K562 (cell line): Measurements from ENCODE around the gene MIDN. TPM values are rescaled to one million over a fixed set of nuclear protein-coding genes. Genes with fewer than 3 reads are reported as not detected.

Experiments
- ADNP ChIP-seq: fragments of 200-800 bp; sonication (Bioruptor generic); IDR thresholded peaks from 2 replicates; pipeline ENCODE4 v1.6.1; 2016; ENCODE audit warnings: missing genetic modification characterization, missing compliant biosample characterization
- FOXA3 ChIP-seq, 2 experiments: fragments of 450-650 bp in 1 of 2; sonication (generic) in 1 of 2; formaldehyde crosslinking; IDR thresholded peaks in 1 of 2; conservative IDR thresholded peaks in 1 of 2; 2 replicates each; pipeline versions ENCODE4 v1.4.0 to v1.8.0; 2020 to 2022; ENCODE audit warnings: mild to moderate bottlenecking in 2 of 2, missing genetic modification reagents in 1 of 2
- GABPB2 ChIP-seq: fragments of 250-450 bp; sonication (Bioruptor Pico); conservative IDR thresholded peaks from 2 replicates; pipeline ENCODE4 v1.5.1; 2021; ENCODE audit warnings: mild to moderate bottlenecking
- KDM4B ChIP-seq, 2 experiments: fragments of 450-650 bp in 1 of 2; sonication (generic) in 1 of 2; IDR thresholded peaks; 2 replicates each; pipeline ENCODE4 v1.6.1; 2016 to 2017; ENCODE audit warnings: borderline replicate concordance in 2 of 2, antibody characterized with exemption in 1 of 2, low read depth in 1 of 2, mild to moderate bottlenecking in 1 of 2
- MBD2 ChIP-seq: sonication (generic); IDR thresholded peaks from 2 replicates; pipeline ENCODE4 v1.6.1; 2016; ENCODE audit warnings: low read depth, borderline replicate concordance
- MTF1 ChIP-seq: fragments of 250-450 bp; sonication (Bioruptor Pico); IDR thresholded peaks from 2 replicates; pipeline ENCODE4 v1.9.0; 2021; ENCODE audit warnings: moderate library complexity, mild to moderate bottlenecking, inconsistent platforms, borderline replicate concordance
- MYBL2 ChIP-seq, 2 experiments: fragments of 450-650 bp in 1 of 2; sonication (generic) in 1 of 2; formaldehyde crosslinking in 1 of 2; IDR thresholded peaks; 2 replicates each; pipeline versions ENCODE4 v1.6.1 to v1.8.1; 2017 to 2022; ENCODE audit warnings: borderline replicate concordance in 1 of 2, inconsistent platforms in 1 of 2, low read depth in 1 of 2, mild to moderate bottlenecking in 1 of 2, missing genetic modification reagents in 1 of 2, moderate library complexity in 1 of 2
- RBM22 ChIP-seq: fragments of 200-400 bp; formaldehyde crosslinking; IDR thresholded peaks from 2 replicates; pipeline ENCODE4 v1.6.1; 2018; ENCODE audit warnings: low read length, low read depth; ENCODE audit not compliant: poor library complexity, severe bottlenecking
- ZNF589 ChIP-seq: fragments of 200-800 bp; sonication (Bioruptor generic); IDR thresholded peaks from 2 replicates; pipeline ENCODE4 v1.6.1; 2016; ENCODE audit warnings: low read depth, missing genetic modification characterization, missing compliant biosample characterization
- polyA plus RNA-seq, 8 experiments: library from polyadenylated mRNA; depleted of rRNA in 4 of 8; stranded (reverse) in 5 of 8; unstranded in 3 of 8; fragments of >200 nt; fragmentation: Nextera tagmentation in 2 of 8; fragmentation: Illumina TruSeq in 1 of 8; extraction: Ambion mirVana in 2 of 8; extraction: Trizol in 1 of 8; gene quantifications; 2 replicates each; pipeline versions ENCODE4 v1.2.1 to v1.2.3, GENCODE V29; 2011 to 2014; ENCODE audit warnings: inconsistent platforms in 1 of 8, missing spikeins in 1 of 8
- total RNA-seq, 7 experiments: library from RNA; depleted of rRNA in 6 of 7; stranded (reverse); fragments of >200 nt in 6 of 7; fragmentation: Illumina TruSeq in 2 of 7; extraction: Trizol in 2 of 7; gene quantifications; 2 replicates each; pipeline versions ENCODE4 v1.2.1 to v1.2.3, GENCODE V29; 2011 to 2021; ENCODE audit warnings: low replicate concordance in 1 of 7
- TF ChIP-seq, protein P1 (sequence below), 2 experiments: IDR thresholded peaks; 2 replicates each; pipeline ENCODE4 v1.6.1; 2011; ENCODE audit warnings: borderline replicate concordance in 1 of 2, control low read depth in 1 of 2, low read depth in 1 of 2, low read length in 1 of 2, mild to moderate bottlenecking in 1 of 2, mixed read lengths in 1 of 2, moderate library complexity in 1 of 2; ENCODE audit not compliant: insufficient read depth in 1 of 2, insufficient read length in 1 of 2, poor library complexity in 1 of 2, severe bottlenecking in 1 of 2; ENCODE audit errors: extremely low read depth in 1 of 2
- TF ChIP-seq, protein P2 (sequence below): fragments of 250-450 bp; sonication (Bioruptor Pico); IDR thresholded peaks from 2 replicates; pipeline ENCODE4 v1.5.0; 2021; ENCODE audit warnings: mild to moderate bottlenecking, moderate library complexity
- TF ChIP-seq, protein P3 (sequence below), 3 experiments: fragments of 200-800 bp in 1 of 3; sonication (Bioruptor generic) in 1 of 3; sonication (generic) in 1 of 3; formaldehyde crosslinking in 1 of 3; IDR thresholded peaks; 2 replicates each; pipeline versions ENCODE4 v1.6.1 to v1.8.0; 2016 to 2022; ENCODE audit warnings: mild to moderate bottlenecking in 2 of 3, missing compliant biosample characterization in 2 of 3, missing genetic modification characterization in 2 of 3, missing genetic modification reagents in 1 of 3
- TF ChIP-seq, protein P4 (sequence below): fragments of 250-450 bp; sonication (Bioruptor Pico); IDR thresholded peaks from 2 replicates; pipeline ENCODE4 v1.5.1; 2021; ENCODE audit warnings: mild to moderate bottlenecking
- TF ChIP-seq, protein P5 (sequence below): fragments of 250-450 bp; sonication (Bioruptor Pico); IDR thresholded peaks from 2 replicates; pipeline ENCODE4 v1.4.0; 2020; ENCODE audit warnings: borderline replicate concordance
- TF ChIP-seq, protein P6 (sequence below): fragments of 450-650 bp; formaldehyde crosslinking; IDR thresholded peaks from 2 replicates; pipeline ENCODE4 v1.4.0; 2020; ENCODE audit warnings: mild to moderate bottlenecking

The MIDN gene
- total and polyA plus RNA-seq, 9 of the 15 experiments (the other 6 are each of a cell fraction or from before 2014, with no cell fraction given), result 0.17 to 120 (median 10.1) TPM

DNA sequence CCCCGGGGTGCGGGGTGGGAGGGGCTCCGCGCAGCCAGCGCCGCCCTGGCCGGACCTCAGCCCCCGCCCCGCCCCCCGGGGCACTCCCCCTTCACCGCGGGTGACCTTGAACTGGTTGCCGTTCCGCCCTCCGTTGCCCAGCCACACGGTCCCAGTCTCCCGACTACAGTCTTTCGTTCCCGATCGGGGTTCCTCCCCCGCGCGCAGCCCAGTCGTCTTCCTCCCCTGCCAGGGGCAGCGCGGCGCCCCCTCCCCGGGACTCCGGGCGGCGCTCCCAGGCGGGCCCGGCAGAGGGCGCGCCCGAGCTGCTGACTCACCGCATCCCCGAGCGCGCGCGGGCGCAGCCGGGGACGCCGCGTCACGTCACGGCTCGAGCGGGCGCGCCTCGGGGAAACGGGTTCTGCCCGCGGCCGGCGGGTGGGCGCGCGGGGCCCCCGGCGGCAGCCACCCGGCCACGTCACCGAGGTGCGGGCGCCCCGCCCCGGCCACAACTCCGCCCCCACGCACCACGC, 459 bp downstream of the MIDN start (continued):
- TF ChIP-seq, protein P1, sequence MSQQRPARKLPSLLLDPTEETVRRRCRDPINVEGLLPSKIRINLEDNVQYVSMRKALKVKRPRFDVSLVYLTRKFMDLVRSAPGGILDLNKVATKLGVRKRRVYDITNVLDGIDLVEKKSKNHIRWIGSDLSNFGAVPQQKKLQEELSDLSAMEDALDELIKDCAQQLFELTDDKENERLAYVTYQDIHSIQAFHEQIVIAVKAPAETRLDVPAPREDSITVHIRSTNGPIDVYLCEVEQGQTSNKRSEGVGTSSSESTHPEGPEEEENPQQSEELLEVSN (IDR thresholded peaks at IDR 0.05; ENCODE audit: borderline replicate concordance in 1 of 2, extremely low read depth in 1 of 2, insufficient read depth in 1 of 2, insufficient read length in 1 of 2, low read depth in 1 of 2, low read length in 1 of 2, poor library complexity in 1 of 2, severe bottlenecking in 1 of 2), result no peak
- TF ChIP-seq ZNF589 (CRISPR knock-in tag) (no peak), ADNP (tag) (no peak), RBM22 (no peak), MYBL2 (IDR thresholded peaks at IDR 0.05; ENCODE audit: low read depth) (no peak), MYBL2 (CRISPR knock-in tag; IDR thresholded peaks at IDR 0.05; ENCODE audit: borderline replicate concordance) (no peak), FOXA3 (CRISPR knock-in tag; conservative IDR thresholded peaks at IDR 0.05 in 1 of 2, IDR thresholded peaks at IDR 0.05 in 1 of 2) (no peak), MTF1 (CRISPR knock-in tag) (no peak), MBD2 (no peak), KDM4B (IDR thresholded peaks at IDR 0.05; ENCODE audit: borderline replicate concordance in 2 of 2, low read depth in 1 of 2) (no peak), GABPB2 (no peak)
- TF ChIP-seq, protein P2, sequence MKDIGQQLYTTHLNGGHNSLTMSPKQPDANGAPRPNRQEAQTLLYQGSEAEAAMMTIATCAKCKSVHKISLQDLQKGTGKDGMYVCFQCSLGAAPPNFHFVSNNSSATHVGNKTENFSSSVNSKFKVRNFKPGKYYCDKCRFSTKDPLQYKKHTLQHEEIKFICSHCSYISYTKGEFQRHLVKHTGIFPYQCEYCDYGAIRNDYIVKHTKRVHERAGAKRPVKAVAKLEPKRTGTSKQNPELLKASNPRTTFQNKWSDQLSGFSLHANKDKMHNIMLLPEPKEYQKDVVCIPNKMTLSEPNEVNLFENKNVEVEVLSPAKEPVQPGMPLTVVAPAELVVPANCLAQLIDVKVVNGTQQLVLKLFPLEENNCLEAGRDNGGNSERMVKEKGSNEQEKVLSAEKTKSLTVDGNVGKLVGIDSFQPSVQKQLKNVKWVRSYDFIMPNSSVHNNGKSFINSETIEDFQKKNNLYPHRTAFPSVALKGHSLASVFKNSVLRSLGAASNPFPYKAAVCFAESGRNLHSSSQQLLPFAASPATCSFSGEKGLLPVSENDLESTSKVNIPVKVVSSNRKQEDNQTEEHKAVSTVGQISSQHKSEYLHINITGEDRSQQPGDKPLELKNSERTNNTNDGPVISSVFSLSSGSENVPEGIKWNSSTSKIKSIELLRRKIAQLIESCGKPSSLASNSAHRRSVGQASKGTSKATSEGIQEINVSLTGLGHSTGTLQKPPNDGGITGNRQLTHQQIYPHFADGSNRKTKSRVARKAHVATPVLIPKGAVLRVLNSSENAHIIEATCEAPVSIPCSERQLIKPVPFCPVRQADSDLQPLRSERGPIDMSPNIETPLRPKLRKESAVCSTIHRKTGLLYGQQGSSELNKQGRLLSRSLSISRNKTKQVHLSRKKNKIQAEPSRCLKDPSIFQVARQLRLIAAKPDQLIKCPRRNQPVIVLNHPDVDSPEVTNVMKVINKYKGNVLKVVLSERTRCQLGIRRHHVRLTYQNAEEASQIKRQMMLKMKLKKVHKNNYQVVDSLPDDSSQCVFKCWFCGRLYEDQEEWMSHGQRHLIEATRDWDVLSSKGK (CRISPR knock-in tag), result no peak
- TF ChIP-seq, protein P3, sequence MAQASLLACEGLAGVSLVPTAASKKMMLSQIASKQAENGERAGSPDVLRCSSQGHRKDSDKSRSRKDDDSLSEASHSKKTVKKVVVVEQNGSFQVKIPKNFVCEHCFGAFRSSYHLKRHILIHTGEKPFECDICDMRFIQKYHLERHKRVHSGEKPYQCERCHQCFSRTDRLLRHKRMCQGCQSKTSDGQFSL (CRISPR knock-in tag; IDR thresholded peaks at IDR 0.05), result no peak
- TF ChIP-seq, protein P3 (tag; IDR thresholded peaks at IDR 0.05), result no peak
- TF ChIP-seq, protein P4, sequence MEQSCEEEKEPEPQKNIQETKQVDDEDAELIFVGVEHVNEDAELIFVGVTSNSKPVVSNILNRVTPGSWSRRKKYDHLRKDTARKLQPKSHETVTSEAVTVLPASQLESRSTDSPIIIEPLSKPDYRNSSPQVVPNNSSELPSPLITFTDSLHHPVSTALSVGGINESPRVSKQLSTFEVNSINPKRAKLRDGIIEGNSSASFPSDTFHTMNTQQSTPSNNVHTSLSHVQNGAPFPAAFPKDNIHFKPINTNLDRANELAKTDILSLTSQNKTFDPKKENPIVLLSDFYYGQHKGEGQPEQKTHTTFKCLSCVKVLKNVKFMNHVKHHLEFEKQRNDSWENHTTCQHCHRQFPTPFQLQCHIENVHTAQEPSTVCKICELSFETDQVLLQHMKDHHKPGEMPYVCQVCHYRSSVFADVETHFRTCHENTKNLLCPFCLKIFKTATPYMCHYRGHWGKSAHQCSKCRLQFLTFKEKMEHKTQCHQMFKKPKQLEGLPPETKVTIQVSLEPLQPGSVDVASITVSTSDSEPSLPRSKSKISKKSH (CRISPR knock-in tag), result no peak
- TF ChIP-seq, protein P5, sequence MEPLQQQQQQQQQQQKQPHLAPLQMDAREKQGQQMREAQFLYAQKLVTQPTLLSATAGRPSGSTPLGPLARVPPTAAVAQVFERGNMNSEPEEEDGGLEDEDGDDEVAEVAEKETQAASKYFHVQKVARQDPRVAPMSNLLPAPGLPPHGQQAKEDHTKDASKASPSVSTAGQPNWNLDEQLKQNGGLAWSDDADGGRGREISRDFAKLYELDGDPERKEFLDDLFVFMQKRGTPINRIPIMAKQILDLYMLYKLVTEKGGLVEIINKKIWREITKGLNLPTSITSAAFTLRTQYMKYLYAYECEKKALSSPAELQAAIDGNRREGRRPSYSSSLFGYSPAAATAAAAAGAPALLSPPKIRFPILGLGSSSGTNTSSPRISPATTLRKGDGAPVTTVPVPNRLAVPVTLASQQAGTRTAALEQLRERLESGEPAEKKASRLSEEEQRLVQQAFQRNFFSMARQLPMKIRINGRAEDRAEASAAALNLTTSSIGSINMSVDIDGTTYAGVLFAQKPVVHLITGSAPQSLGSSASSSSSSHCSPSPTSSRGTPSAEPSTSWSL, result no peak
- TF ChIP-seq, protein P6, sequence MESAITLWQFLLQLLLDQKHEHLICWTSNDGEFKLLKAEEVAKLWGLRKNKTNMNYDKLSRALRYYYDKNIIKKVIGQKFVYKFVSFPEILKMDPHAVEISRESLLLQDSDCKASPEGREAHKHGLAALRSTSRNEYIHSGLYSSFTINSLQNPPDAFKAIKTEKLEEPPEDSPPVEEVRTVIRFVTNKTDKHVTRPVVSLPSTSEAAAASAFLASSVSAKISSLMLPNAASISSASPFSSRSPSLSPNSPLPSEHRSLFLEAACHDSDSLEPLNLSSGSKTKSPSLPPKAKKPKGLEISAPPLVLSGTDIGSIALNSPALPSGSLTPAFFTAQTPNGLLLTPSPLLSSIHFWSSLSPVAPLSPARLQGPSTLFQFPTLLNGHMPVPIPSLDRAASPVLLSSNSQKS (CRISPR knock-in tag), result no peak
